SIG-M5 treated with dmso at 0.1 percent for 504 hours (cell line): Measurements from ENCODE around the gene PTCSC3.
"Not testable (repeated sequence)": the region's sequence is repeated elsewhere in the genome, so short reads cannot be mapped to it uniquely, and the experiment has no call there.

ENCODE experiments used
- DNase-seq: peaks from one replicate; lab custom pipeline; 2025; ENCODE audit not compliant: unreplicated experiment; lab: John Stamatoyannopoulos, UW

The PTCSC3 gene

DNA sequence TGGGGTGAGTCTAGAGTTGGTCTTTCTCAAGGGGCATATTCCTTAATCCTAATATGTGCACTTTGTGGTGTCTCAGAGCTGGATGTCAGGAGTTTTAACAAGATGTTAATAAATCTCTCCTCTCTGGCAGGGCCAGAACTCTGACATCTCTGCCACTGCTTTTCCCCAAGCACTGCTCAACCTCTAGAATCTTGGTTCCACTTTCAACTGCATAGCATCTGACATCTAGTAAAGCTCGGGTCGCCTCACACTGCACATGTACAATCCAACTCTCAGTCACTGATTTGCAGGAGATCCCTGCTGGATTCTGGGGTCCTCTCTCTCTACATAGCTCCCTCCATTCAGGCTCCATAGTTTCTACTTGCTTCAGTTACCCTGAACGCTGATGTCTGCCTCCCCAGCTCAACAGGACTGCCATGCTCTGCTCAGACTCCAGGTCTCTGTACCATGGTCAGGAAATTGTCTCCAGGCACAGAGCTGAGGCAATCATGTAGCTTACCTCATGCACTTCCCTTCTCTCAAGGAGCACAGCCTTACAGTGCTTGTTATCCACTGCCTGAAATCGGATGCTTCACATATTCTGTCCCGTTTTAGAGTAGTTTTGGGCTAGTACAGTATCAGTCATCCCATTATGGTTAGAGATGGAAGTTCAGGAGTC is 1.6 kb downstream of the PTCSC3 start:
- no peak for DNase-seq

DNA sequence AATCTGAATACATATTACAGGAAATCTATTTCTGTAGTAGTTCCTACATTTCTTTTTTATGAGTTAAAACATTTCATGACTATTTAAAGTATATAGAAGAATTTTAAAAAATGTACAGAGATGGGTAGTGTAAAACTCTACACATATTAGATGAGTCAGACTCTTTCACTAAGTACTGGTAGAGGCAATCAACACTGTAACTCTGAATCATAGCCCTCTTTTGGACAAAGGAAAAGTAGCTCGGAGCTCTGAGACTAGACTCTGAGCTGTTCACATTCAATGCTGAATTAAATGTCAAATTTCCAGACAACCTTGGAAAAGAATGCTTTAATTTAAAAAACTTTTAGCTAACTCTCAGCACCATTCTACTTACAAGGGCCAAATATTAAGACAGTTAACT is 3.4 kb downstream of the PTCSC3 start:
- DNase-seq = no peak

DNA sequence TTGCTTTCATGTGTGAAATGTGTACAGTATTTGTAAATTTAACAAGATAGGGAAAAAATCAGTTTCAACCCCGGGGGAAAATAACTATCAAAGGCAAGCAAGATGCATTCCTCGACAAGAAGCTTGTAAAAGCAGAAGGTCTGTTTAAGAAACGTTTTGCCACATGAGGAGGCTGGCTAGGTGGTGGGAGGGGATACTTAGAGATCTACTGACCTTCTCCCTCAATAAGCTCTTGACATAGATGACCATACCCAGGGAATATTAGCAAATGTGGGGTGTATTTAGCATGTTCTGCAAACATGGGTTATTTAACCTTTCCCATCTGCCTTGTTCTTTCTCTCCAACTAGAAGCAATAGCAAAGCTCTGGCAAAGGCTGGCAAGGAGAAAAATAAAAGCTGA is 4.9 kb downstream of the PTCSC3 start:
- DNase-seq = no peak

DNA sequence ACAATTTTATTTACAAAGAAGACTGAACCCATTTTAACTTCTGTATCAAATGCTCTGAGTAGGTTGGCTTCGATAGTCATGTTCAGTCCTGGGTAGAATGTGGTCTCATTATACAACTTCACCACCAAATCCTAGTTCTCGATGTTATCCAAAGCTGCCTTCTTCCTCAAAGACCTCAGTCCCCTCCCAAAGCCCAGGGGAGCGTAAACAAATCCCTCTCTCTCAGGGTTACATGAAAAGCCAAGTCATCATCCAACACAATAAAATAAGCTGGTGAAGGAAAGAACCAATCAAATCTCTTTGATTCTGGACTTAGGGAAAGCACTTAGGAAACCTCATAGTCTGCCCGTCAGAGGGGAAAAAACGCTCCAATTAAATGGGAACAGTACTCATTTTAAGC is 9.1 kb downstream of the PTCSC3 start:
- DNase-seq = no peak

DNA sequence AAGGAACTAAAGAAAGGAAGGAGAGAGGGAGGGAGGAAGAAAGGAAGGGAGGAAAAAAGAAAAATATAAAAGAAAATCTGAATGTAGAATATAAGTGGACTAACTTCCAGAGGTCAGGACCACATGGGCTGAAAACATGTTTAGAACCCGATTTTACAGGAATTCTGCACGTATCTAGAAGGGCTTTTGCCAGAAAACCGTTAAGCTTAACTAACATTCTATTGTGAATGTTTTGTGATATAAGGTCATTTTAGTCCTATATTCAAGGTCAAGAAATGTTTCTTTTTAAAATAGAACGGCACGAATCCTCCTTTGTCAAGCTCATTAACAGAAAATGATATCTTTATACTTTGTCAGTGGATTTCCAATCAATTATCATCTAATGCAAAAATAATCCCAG is 13.1 kb downstream of the PTCSC3 start:
- no peak for DNase-seq

DNA sequence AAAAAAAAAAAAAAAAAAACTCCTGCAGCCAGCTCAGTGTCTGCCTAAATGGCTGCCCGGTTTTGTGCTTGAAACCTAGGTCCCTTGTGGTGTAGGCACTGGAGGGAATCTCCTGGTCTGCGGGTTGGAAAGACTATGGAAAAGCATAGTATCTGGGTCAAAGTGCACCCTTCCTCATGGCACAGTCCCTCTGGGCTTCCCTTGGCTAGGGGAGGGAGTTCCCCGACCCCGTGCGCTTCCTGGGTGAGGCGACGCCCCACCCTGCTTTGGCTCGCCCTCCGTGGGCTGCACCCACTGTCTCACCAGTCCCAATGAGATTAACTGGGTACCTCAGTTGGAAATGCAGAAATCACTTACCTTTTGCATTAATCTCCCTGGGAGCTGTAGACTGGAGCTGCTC is 14.3 kb downstream of the PTCSC3 start:
- no peak for DNase-seq

DNA sequence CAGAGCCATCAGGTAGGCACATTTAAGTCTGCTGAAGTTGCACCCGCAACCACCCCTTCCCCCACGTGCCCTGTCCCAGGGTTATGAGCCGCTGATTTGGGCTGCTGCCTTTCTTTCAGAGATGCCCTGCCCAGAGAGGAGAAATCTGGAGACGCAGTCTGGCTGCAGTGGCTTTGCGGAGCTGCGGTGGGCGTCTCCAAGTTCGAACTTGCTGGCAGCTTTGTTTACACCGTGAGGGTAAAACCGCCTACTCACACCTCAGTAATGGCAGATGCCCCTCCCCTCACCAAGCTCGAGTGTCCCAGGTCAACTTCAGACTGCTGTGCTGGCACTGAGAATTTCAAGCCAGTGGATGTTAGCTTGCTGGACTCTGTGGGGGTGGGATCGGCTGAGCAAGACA is 14.7 kb downstream of the PTCSC3 start:
- no peak for DNase-seq

DNA sequence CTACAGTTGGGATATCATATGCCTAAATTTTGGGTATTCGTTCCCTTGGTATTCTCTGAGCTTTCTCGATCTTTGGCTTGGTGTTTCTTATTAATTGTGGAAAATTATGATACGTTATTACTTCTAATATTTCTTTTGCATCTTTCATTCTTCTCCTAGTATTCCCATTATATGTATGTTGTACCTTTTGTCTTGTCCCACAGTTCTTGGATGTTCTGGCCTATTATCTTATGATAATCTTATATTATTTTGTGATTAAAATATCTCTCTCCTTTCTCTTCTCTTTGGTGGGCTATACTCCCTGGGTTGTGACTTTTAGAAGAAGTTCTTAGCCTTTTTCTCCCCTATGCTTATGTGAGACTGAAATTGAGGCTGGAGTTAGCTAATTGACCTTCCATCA is 25.2 kb downstream of the PTCSC3 start:
- DNase-seq = no peak

DNA sequence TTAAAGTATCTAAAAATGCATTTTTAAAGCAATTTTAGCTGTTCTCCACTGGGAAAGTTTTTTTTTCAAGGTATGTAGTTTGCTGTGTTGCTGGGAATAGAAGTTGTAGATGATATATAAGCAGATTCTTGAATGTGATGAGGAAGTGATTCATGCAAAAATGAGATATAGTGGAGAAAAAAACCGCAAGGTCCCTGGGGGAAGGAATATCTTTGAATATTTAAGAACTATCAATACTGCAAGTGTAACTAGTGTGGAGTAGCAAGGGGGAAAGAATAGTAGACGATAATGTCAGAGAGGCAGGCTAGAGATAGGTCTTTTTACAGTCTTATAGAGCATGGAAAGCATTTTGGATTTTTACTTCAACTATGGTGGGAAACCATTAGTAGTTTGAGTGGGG is 42.5 kb downstream of the PTCSC3 start:
- no peak for DNase-seq

DNA sequence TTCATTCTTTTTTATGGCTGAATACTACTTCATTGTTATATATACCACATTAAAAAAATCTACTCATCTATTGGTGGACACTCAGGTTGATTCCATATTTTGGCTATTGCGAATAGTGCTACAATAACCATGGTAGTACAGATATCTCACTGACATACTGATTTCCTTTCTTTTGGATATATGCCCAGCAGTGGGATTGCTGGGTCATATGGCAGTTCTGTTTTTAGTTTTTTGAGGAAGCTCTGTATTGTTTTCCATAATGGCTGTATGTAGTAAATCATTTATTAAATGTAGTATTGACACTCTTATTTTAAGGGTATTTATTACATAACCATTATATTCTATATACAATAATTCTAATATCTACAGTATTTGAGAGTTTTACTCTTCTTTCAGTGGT is 43.7 kb downstream of the PTCSC3 start:
- no peak for DNase-seq

DNA sequence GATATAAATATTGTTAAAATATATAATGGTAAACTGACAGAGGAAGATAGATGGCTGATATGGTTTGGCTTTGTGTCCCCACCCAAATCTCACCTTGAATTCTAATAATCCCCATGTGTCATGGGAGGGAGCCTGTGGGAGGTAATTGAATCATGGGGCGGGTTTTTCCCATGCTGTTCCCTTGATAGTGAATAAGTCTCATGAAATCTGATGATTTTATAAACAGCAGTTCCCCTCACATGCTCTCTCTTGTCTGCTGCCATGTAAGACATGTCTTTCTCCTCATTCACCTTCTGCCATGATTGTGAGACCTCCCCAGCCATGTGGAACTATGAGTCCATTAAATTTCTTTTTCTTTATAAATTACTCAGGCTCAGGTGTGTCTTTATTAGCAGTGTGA is 46.3 kb downstream of the PTCSC3 start:
- DNase-seq = no peak

DNA sequence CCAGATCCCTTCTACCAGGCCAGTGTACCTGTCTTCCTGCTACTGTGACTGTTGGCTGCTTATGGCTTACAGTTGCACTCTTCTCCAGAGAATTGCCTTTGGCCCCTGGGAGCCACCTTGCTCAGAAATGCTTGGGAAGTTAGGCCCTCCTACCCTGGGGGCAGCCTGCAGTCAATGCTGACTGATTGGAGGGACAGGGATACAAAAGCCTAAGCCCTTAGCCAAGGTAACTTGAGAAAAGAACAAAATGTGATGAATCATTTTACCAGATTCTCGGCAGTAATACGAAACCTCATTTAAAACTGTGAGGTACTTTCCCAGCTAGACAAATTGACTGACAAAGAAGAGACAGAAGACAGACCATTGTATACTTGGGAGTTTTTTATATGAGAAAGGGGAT is 47.3 kb downstream of the PTCSC3 start:
- no peak for DNase-seq

DNA sequence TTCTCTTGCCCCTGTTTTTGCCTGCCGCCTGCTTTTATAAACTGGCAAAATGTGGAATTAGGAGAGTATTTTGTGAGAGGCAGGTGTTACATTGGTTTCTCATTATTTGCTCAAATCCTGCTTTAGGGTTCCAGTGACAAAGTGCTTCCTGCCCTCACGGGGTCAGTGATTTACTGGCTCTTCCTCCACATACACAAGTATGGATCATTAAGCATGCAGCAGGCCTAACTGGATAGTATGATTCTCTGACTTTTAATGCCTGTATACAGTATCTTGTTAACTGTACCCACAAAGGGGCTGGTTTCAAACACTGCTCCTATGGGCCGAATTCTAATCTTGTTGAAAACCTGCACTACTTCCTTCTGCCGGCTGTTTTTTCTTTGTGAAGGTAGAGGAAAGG is 63.2 kb downstream of the PTCSC3 start:
- no peak for DNase-seq

DNA sequence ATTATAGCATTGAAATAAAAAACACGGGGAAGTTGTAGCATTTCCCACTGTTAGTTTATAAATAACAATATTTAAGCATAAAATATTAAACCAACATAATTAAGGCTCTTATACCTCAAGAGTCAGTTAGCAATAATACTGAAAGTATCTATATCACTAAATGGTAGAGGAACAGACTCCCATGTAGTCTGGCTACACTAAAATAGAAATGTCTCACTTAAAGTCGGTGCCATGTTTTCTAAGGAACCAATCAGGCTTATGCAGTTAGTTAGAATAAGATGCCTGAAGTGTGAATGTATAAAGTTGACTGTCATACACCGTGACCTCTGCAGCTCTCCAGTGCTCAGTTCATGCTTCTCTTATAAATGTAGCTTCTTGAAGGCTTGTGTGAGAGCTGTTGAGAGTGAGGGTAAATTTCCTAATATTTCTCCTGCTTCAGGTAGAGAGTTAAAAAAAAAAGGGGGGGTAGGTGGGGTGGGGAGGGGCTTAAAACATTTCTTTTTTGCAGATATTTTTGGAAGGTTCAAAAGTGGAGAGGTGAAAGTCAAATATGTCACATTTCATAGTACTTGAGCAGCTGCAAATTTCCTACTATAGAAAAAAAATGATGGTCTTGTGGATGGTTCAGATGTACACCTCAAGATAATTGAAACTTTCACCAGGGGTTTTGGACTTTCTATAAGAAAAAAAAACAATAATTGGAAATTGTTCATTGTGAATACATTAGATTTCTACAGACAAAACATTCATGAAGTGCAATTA is 64.5 kb downstream of the PTCSC3 start:
- no peak for DNase-seq

DNA sequence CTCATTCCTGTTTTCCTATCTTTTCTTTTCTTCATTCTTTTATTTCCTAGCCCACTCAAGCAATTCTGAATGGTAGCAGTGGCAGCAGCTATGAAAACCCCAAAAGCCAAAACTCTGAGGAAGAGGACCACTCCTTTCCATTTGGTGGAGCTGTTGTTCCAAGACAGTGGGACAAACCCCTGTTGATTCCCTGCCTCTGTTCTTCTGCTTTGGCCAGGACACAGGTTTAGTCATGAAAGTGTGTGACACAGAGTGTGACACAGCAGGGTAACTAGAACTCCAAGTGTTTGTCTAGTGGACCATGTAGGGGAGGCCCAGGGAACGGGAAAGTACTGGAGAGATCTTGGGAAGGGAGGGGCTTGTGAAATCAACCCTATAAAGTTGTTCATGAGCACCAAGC is 71.1 kb downstream of the PTCSC3 start:
- no peak for DNase-seq

DNA sequence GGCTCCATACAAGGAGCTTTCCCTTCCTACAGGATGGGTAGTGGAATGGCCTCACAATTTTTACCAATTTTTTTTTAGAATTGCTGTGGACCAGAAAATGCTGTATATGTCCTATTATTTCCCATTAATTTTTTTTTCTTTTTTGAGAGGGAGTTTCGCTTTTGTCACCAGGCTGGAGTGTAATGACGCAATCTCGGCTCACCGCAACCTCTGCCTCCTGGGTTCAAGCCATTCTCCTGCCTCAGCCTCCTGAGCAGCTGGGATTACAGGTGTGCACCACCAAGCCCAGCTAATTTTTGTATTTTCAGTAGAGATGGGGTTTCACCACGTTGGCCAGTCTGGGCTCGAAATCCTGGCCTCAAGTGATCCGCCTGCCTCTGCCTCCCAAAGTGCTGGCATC is 72.3 kb downstream of the PTCSC3 start:
- DNase-seq = not testable (repeated sequence)

DNA sequence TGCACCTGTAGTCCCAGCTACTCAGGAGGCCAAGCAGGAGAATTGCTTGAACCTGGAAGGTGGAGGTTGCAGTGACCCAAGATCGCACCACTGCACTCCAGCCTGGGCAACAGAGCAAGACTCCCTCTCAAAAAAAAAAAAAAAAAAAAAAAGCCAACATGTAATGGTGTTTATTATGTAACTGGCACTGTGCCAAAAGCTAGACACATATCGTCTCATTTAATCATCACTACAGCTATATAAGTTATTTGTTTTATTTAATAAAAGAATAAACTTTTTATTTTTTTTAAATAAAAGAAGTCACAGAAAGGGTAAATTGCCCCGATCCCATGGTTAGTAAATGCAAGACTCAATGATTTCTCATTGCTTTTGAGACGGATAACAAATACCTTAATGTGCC is 76.9 kb downstream of the PTCSC3 start:
- DNase-seq = no peak

DNA sequence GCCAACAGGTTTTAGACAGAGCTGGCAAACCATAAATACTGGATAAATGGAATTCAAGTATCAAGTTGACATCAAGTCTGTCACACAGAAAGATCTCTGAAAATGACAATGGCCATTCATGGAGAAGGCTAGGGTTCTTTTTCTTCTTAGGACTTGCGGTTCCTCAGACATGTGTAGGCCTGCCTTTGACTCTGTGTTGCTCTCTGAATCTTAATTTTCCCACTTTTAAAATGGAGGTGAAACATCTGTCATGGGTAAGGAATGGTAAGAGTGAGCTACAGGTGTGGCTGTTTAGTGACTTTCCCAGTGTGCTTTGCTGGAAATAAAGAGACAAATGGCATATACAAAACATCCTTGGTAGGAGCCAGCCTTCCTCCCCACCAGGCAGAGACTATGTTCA is 79.2 kb downstream of the PTCSC3 start:
- DNase-seq = no peak

DNA sequence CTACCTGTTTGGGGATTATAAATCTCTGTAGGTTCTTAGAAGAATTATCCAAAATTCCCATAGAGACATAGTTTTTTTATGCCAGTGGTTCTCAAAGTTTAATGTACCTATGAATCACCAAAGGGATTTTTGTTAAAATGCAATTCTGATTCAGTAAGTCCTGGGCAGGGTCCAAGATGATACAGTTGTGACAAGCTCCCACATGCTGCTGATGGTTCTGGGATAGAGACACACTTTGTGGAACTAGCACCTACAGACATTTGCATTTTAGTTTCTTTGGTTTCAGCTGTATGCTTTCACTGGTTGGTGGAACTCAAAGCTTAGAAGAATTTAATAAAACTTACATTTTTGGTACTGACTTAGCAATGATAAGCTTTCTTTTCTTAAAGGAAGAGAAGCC is 80.4 kb downstream of the PTCSC3 start:
- DNase-seq = no peak

DNA sequence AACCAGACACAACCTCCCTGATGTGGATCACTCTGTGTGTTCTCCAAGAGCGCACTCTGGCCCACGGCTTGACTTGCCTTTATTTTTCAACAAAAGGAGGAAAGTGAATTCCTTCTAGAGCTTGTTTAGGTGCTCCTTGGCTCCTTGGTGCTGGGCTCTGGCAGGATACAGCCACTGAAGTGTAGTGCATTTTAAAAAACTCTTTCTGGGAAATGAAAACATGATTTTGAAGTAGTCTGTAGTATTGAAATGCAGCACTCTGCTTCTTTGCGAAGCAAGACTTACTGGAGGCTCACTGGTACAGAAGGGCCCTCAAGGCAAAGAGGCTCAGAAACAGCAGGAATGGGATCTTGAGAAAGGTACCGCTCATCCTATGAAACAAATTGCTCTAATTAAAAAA is 81.6 kb downstream of the PTCSC3 start:
- no peak for DNase-seq

DNA sequence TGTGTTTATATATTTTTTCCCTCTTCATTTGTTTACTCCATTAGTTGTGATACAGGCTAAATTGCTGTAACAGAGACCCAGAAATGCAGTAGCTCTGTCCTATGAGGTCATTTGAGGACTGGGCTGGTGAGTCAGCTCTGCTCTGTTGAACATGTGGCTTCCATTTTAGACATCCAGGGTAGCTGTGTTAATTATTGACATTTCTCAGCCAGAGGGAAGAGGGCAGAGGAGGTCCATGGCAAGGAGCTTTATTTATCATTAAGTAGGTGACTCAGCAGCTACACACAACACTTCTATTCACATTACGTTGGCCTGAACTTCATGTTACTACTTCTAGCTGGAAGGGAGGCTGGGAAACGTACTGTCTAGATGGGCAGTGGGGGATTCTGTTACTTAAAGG is 85.4 kb downstream of the PTCSC3 start:
- no peak for DNase-seq

DNA sequence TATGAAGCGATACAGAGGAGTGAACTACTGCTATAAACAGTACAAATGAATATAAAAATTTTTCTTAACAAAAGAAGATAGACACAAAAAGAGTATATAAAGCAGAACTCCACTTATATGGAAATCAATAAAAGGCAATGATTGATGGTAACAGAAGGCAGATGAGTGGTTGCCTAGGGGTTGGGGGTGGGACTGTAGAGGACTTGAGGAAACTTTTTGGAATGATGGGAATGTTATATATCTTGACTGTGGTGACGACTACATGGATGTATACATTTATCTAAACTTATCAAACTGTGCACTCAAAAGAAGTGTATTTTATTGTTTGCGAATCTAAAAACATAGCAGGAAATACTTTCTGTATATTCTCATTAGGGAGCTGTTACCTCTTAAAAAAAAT is 89.1 kb downstream of the PTCSC3 start:
- DNase-seq = no peak
